AG04449 (cell line): ENCODE data around the gene RPS2.
A peak's percentile ranks its signal among the peaks of the same experiment; 100 is the strongest.
"Not testable (repeated sequence)": the region's sequence is repeated elsewhere in the genome, so short reads cannot be mapped to it uniquely, and the experiment has no call there.

Experiments used
- CTCF ChIA-PET: fragments of 350-600 bp; formaldehyde crosslinking; extraction: SDS; loops from one replicate; lab custom pipeline; 2021; ENCODE audit warnings: antibody characterized with exemption; lab: Yijun Ruan, JAX
- POLR2A ChIA-PET: fragments of 400-600, 350-600 bp; formaldehyde crosslinking; extraction: SDS; loops from one replicate; lab custom pipeline; 2020; ENCODE audit warnings: antibody characterized with exemption, inconsistent platforms; lab: Yijun Ruan, JAX
- DNase-seq: peaks from one replicate; pipeline ENCODE4 v3.0.0-alpha.2; 2010; ENCODE audit warnings: low read depth, low spot score
- H3K4me3 ChIP-seq: 2 replicates; pipeline ENCODE4 v1.5.1; 2011; ENCODE audit warnings: low read depth, mild to moderate bottlenecking, control low read depth, low read length
- TF ChIP-seq, protein P1 (sequence below): IDR thresholded peaks from one replicate; pipeline ENCODE4 v1.5.1; 2011; ENCODE audit warnings: mild to moderate bottlenecking, moderate library complexity, low read length, control low read depth, inconsistent platforms; ENCODE audit not compliant: insufficient read depth; ENCODE audit errors: missing control alignments

Gene RPS2

DNA sequence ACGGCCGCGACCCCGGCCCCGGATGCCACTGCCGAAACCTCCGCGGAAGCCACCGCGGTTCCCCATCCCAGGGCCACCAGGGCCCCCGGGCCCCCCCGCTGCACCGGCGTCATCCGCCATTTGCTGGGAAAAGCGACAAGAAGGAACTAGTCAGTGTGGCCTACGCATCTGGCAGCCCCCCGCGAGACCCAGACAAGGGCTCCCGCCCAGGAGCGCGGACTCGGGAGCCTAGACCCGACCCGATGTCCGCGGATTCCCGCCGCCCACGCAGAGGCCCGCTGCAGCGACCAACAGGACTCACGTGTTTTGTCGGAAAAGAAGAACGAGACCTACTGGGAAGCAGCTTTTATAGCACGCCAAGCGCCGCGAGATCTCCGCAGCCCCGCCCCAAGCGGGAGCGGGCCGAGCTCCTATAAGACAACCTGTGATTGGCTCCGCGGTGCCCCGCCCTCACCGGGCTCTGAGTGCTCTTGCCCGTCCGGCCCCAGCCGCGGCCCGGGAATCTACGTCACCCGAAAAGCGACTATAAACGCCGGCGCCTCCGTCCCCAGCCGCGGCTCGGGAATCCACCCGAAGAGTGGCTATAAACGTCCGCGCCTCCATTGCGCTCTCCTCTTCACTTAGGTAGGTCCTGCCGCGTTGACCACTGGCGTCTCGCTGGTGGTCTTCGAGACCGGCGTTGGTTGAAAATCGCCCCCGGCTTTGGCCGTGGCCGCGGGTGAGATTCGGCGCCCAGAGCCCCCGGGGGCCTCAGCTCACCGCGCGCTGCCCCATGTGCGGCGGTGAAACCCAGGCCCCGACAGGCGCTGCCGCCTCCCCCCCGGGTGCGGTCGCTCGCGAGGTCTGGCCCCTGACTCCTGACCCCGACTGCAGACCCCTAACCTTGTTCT lies at the start of gene RPS2:
Gene RPS2, minus strand, starts transcription at position 321 of the 890 bp plus-strand sequence. Its CDS starts 201 bp downstream, at position 120.
- peak; percentile 89 for DNase-seq
- CTCF ChIA-PET: interaction anchor here (1.2 to 2.4 kb wide), 3 partner anchors 19 to 176 kb away, joined by 3 to 12 read pairs (median 3); no protein-coding TSS in a partner anchor
- peak within 1 kb of the TSS; percentile 92 for H3K4me3 ChIP-seq
- POLR2A ChIA-PET: interaction anchor here (0.6 to 2.3 kb wide), 39 partner anchors 12 to 1192 kb away, joined by 3 to 45 read pairs (median 3); partner anchors contain the start of genes FAHD1, GFER, HAGH and MSRB1
- TF ChIP-seq, protein P1, sequence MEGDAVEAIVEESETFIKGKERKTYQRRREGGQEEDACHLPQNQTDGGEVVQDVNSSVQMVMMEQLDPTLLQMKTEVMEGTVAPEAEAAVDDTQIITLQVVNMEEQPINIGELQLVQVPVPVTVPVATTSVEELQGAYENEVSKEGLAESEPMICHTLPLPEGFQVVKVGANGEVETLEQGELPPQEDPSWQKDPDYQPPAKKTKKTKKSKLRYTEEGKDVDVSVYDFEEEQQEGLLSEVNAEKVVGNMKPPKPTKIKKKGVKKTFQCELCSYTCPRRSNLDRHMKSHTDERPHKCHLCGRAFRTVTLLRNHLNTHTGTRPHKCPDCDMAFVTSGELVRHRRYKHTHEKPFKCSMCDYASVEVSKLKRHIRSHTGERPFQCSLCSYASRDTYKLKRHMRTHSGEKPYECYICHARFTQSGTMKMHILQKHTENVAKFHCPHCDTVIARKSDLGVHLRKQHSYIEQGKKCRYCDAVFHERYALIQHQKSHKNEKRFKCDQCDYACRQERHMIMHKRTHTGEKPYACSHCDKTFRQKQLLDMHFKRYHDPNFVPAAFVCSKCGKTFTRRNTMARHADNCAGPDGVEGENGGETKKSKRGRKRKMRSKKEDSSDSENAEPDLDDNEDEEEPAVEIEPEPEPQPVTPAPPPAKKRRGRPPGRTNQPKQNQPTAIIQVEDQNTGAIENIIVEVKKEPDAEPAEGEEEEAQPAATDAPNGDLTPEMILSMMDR: no peak

DNA sequence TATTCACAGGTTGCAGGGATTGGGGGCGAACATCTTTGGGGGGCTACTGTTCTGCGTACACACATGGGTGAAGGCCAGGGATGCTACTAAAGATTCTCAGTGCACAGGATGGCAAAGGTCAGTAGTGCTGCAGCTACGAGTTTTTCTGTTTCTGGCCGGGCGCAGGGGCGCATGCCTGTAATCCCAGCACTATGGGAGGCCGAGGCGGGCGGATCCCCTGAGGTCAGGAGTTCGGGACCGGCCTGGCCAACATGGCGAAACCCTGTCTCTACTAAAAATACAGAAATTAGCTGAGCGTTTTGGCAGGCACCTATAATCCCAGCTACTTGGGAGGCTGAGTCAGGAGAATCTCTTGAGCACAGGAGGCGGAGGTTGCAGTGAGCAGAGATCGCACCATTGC lies 48.9 kb upstream of the RPS2 start:
- POLR2A ChIA-PET: interaction anchor here (1.1 to 1.3 kb wide), 2 partner anchors 20 to 142 kb away, joined by 3 read pairs; partner anchors contain the start of gene TRAF7
- H3K4me3 ChIP-seq: no peak overlapping the region
- TF ChIP-seq, protein P1: no peak
- no peak for DNase-seq
- CTCF ChIA-PET: interaction anchor here (3.6 to 5.4 kb wide), 3 partner anchors 10 to 127 kb away, joined by 22 to 44 read pairs (median 38); no protein-coding TSS in a partner anchor

DNA sequence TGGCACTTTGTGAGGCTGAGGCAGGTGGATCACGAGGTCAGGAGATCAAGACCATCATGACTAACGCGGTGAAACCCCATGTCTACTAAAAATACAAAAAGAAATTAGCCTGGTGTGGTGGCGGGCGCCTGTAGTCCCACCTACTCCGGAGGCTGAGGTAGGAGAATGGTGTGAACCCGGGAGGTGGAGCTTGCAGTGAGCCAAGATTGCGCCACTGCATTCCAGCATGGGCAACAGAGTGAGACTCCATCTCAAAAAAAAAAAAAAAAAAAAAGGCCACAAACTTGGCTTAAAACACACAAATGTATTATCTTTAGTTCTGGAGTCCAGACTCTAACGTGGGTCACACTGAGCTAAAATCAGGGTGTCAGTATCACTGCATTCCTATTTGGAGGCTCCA lies 47.1 kb upstream of the RPS2 start:
- CTCF ChIA-PET: interaction anchor here (1.4 to 5.4 kb wide), 4 partner anchors 9 to 136 kb away, joined by 3 to 44 read pairs (median 30); no protein-coding TSS in a partner anchor

DNA sequence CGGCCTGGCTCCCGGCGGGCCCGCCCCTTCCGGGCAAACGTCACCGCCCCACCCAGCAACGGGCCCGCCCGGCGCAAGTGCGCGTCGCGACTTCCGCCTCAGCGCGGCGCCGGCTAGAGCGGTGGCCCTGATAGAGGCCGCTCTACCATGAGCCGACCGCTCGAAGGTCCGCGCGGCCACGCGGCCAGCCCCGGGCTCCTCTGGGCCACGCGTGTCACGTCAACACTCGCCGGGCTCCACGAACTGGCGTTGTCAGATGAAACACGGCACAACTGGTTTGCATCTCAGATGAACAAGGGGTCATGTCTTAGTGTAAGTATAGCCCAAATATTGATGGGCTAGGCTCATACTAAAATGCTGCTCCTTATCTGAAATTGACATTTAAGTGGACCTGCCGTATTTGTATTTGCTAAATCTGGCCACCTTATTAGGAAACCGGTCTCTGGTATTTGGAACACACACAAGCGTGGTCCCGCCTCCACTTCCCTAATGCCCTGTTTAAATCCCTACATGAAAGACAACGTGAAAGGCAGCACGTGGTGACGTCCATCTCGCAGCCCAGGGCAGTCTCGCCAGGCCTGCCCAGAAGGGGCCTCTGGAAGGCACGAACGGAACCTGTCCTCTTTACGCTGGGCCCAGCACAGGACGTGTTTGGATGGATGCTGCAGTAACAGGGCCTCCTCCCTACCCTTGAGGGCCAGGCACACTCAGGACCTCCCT lies 45.3 kb upstream of the RPS2 start, which contains the start of gene ZNF598:
Gene ZNF598, minus strand, starts transcription at position 31 of the 720 bp plus-strand sequence.
- TF ChIP-seq, protein P1: no peak
- H3K4me3 ChIP-seq: peak within 1 kb of the TSS; percentile 83
- DNase-seq: no peak
- POLR2A ChIA-PET: interaction anchor here (0.6 to 1.2 kb wide), 2 partner anchors 26 to 145 kb away, joined by 3 read pairs; partner anchors contain the start of gene TRAF7
- CTCF ChIA-PET: interaction anchor here (10.6 kb wide), 1 partner anchor 130 kb away, joined by 176 read pairs; the partner anchor contains the start of gene PKD1

More for the DNA sequence above, 47.1 kb upstream of the RPS2 start:
- POLR2A ChIA-PET: interaction anchor here (0.8 kb wide), 1 partner anchor 139 kb away, joined by 3 read pairs; no protein-coding TSS in a partner anchor
- H3K4me3 ChIP-seq, DNase-seq: not testable (repeated sequence)

DNA sequence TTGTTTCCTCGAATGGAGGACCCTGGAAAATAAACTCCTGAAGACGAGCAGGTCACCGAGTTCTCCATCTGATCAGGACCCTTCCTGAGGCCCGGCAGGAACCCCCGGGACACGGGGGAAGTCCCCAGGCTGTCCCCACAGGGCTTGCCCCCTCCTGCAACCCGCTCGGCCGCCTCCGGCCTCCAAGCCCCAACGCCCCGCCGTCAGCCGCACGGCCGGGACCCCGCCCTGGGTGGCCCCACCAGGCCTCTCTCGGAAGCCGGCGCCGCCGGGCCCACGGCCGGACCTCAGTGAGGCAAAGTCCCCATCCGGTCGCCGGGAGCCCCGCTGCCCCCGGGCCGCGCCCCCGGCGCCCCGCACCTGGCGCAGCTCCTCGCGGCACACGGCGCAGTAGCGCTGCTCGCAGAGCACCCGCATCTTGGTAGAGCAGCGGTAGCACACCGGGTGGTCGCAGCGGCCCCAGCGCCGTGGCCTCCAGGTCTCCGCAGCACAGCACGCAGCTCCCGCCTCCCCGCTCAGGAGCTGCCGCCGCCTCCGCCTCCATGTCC lies 44.6 kb upstream of the RPS2 start:
- CTCF ChIA-PET: interaction anchor here (2.0 to 10.6 kb wide), 4 partner anchors 11 to 131 kb away, joined by 5 to 176 read pairs (median 7); partner anchors contain the start of gene PKD1
- POLR2A ChIA-PET: interaction anchor here (0.6 to 1.2 kb wide), 5 partner anchors 14 to 146 kb away, joined by 3 read pairs; partner anchors contain the start of genes RPS2 and TRAF7
- no peak for DNase-seq
- TF ChIP-seq, protein P1: no peak
- peak overlapping the region; percentile 72 for H3K4me3 ChIP-seq
